Hepatocyte (in vitro differentiated cells): ENCODE measurements around the gene PTPRQ. TPM values are rescaled to one million over a fixed set of nuclear protein-coding genes. Genes with fewer than 3 reads are reported as not detected.

ENCODE experiments used
- DNase-seq: peaks from one replicate; pipeline ENCODE4 v3.0.0-alpha.2; 2016; ENCODE audit warnings: low spot score
- H2AFZ ChIP-seq: fragments of 200-600 bp; sonication (generic); 2 replicates; pipeline ENCODE4 v1.6.0; 2016; ENCODE audit warnings: antibody characterized with exemption, mild to moderate bottlenecking
- H3K27ac ChIP-seq: fragments of 200-600 bp; sonication (generic); 2 replicates; pipeline ENCODE4 v1.5.1; 2016; ENCODE audit warnings: mild to moderate bottlenecking
- H3K27me3 ChIP-seq: fragments of 200-600 bp; sonication (generic); 2 replicates; pipeline ENCODE4 v1.6.1; 2016
- H3K36me3 ChIP-seq: fragments of 200-600 bp; sonication (generic); replicated peaks from 2 replicates; pipeline ENCODE4 v1.5.1; 2016; ENCODE audit warnings: low read depth; ENCODE audit not compliant: insufficient read depth
- H3K4me1 ChIP-seq: fragments of 200-600 bp; sonication (generic); 2 replicates; pipeline ENCODE4 v1.5.1; 2016; ENCODE audit warnings: mild to moderate bottlenecking, moderate library complexity; ENCODE audit not compliant: insufficient read depth
- H3K4me2 ChIP-seq: fragments of 200-600 bp; sonication (generic); 2 replicates; pipeline ENCODE4 v1.6.0; 2016
- H3K4me3 ChIP-seq: fragments of 200-600 bp; sonication (generic); 2 replicates; pipeline ENCODE4 v1.5.1; 2016; ENCODE audit warnings: mild to moderate bottlenecking
- H3K79me2 ChIP-seq: fragments of 200-600 bp; sonication (generic); 2 replicates; pipeline ENCODE4 v1.6.0; 2017; ENCODE audit warnings: mild to moderate bottlenecking
- H3K9me2 ChIP-seq: fragments of 200-600 bp; sonication (generic); replicated peaks from 2 replicates; pipeline ENCODE4 v1.6.0; 2017; ENCODE audit warnings: mild to moderate bottlenecking; ENCODE audit not compliant: insufficient read depth
- H3K9me3 ChIP-seq: fragments of 200-600 bp; sonication (generic); 2 replicates; pipeline ENCODE4 v1.5.1; 2016; ENCODE audit warnings: low read depth, mild to moderate bottlenecking
- H4K20me1 ChIP-seq: fragments of 200-600 bp; sonication (generic); 2 replicates; pipeline ENCODE4 v1.6.0; 2016; ENCODE audit warnings: mild to moderate bottlenecking; ENCODE audit not compliant: insufficient read depth, poor library complexity, severe bottlenecking
- EZH2 ChIP-seq: fragments of 200-600 bp; sonication (generic); IDR thresholded peaks from 2 replicates; pipeline ENCODE4 v1.6.1; 2016; ENCODE audit warnings: antibody characterized with exemption, mild to moderate bottlenecking, borderline replicate concordance
- EZH2phosphoT487 ChIP-seq: fragments of 200-600 bp; sonication (generic); IDR thresholded peaks from one replicate; pipeline ENCODE4 v1.6.1; 2018; ENCODE audit warnings: antibody characterized with exemption, mild to moderate bottlenecking, low read depth, moderate library complexity; ENCODE audit not compliant: unreplicated experiment, severe bottlenecking
- WGBS: methylation state at CpG from one replicate; pipeline ENCODE4 v1.1.6; 2016; ENCODE audit warnings: low lambda C conversion rate; ENCODE audit errors: missing lambda C conversion rate; 5-methylcytosine and 5-hydroxymethylcytosine counted together
- polyA plus RNA-seq: library from polyadenylated mRNA; unstranded; fragments of >200 nt; fragmentation: Nextera tagmentation; extraction: Ambion mirVana; gene quantifications from 2 replicates; pipeline ENCODE4 v1.2.1, GENCODE V29; 2016
- total RNA-seq: library from RNA; depleted of rRNA; stranded (reverse); fragments of >200 nt; gene quantifications from 2 replicates; pipeline ENCODE4 v1.2.3, GENCODE V29; 2014
- TF ChIP-seq, protein P1 (sequence below): fragments of 200-600 bp; sonication (generic); IDR thresholded peaks from 2 replicates; pipeline ENCODE4 v1.5.1; 2016; ENCODE audit warnings: antibody characterized with exemption, mild to moderate bottlenecking; ENCODE audit not compliant: poor library complexity

Gene PTPRQ
- total and polyA plus RNA-seq, 2 experiments from 2014 or later = 0.03 TPM; not detected in 1

DNA sequence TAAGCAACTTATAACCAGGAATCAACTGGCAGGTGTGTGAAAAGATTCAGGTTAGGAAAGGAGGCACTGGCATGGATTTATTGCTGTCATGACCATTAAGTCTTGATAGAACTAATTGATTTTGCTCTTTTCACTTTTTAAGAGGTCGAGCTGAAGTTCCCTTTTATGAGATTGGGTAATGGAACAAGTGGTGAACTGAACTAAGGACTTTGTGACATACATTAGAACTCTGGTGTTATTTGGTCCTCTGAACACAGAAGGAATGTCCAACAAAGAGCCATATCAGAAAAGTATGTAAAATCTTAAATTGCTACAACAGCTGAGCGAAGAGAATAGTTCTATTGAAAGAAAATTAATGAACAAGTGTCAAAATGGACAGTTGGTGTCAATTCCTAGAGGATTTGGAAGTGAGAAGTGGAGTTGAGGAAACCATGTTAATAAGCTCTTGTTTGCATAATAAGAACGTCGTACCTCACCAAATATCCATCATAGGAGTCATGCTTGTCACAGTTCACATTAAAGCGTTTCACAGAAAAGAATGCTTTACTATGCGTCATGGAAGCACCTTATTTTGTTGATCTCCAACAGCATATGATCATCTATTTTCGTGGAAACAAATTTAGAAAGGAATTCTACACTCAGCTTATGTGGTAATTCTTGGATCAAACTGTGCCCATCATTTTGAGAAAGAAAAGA, 255.0 kb downstream of the PTPRQ start:
- DNase-seq = no peak
- H3K4me2 ChIP-seq = no peak overlapping the region
- no peaks in the 10 kb centered on the region for H3K9me2 ChIP-seq
- no peaks in the 10 kb centered on the region for H3K36me3 ChIP-seq
- no peaks in the 10 kb centered on the region for H3K79me2 ChIP-seq
- H2AFZ ChIP-seq = no peak overlapping the region
- TF ChIP-seq, protein P1, sequence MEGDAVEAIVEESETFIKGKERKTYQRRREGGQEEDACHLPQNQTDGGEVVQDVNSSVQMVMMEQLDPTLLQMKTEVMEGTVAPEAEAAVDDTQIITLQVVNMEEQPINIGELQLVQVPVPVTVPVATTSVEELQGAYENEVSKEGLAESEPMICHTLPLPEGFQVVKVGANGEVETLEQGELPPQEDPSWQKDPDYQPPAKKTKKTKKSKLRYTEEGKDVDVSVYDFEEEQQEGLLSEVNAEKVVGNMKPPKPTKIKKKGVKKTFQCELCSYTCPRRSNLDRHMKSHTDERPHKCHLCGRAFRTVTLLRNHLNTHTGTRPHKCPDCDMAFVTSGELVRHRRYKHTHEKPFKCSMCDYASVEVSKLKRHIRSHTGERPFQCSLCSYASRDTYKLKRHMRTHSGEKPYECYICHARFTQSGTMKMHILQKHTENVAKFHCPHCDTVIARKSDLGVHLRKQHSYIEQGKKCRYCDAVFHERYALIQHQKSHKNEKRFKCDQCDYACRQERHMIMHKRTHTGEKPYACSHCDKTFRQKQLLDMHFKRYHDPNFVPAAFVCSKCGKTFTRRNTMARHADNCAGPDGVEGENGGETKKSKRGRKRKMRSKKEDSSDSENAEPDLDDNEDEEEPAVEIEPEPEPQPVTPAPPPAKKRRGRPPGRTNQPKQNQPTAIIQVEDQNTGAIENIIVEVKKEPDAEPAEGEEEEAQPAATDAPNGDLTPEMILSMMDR = no peak
- TF ChIP-seq EZH2 (no peak), EZH2phosphoT487 (no peak)
- whole genome bisulfite sequencing = 85% methylated on average over 7 of the region's 7 CpGs
- H3K4me1 ChIP-seq = no peaks in the 10 kb centered on the region
- H3K4me3 ChIP-seq = no peak overlapping the region
- no peak overlapping the region for H3K27ac ChIP-seq
- H3K27me3 ChIP-seq = no peaks in the 10 kb centered on the region
- H4K20me1 ChIP-seq = no peaks in the 10 kb centered on the region
- H3K9me3 ChIP-seq = no peaks in the 10 kb centered on the region

- WGBS = 81% methylated on average over 2 of the region's 2 CpGs
- Histone ChIP-seq H3K79me2 (no peaks in the 10 kb centered on the region), H3K27me3 (no peaks in the 10 kb centered on the region), H3K4me2 (no peak overlapping the region), H2AFZ (no peak overlapping the region), H3K27ac (no peak overlapping the region), H4K20me1 (no peaks in the 10 kb centered on the region), H3K9me3 (no peaks in the 10 kb centered on the region), H3K4me3 (no peak overlapping the region), H3K9me2 (no peaks in the 10 kb centered on the region), H3K36me3 (no peaks in the 10 kb centered on the region), H3K4me1 (no peaks in the 10 kb centered on the region)
- TF ChIP-seq EZH2phosphoT487 (no peak), EZH2 (no peak)
- TF ChIP-seq, protein P1 = no peak
- DNase-seq = no peak
Observed at GRCh38 chr12:80700327-80700726, 256.3 kb downstream of the PTPRQ start.

GRCh38 chr12:80701388-80701787, 257.4 kb downstream of the PTPRQ start:
- Histone ChIP-seq H3K4me1 (no peaks in the 10 kb centered on the region), H2AFZ (no peak overlapping the region), H3K4me2 (no peak overlapping the region), H3K9me3 (no peaks in the 10 kb centered on the region), H3K4me3 (no peak overlapping the region), H3K79me2 (no peaks in the 10 kb centered on the region), H3K27me3 (peaks cover 3% of the 10 kb centered on the region), H3K27ac (no peak overlapping the region), H3K36me3 (no peaks in the 10 kb centered on the region), H3K9me2 (no peaks in the 10 kb centered on the region), H4K20me1 (no peaks in the 10 kb centered on the region)
- TF ChIP-seq, protein P1 = no peak
- no peak for TF ChIP-seq EZH2
- TF ChIP-seq EZH2phosphoT487 = no peak
- WGBS = 64% methylated on average over 2 of the region's 2 CpGs
- no peak for DNase-seq
